KMS-11 (cell line): ENCODE measurements around the gene LRRK1.

Source experiments
- H2AFZ ChIP-seq: fragments of 200-600 bp; sonication (generic); 2 replicates; pipeline ENCODE4 v1.6.1; 2016; ENCODE audit warnings: antibody characterized with exemption, mixed run types, low read depth
- H3K27ac ChIP-seq: fragments of 200-600 bp; sonication (generic); 2 replicates; pipeline ENCODE4 v1.6.1; 2016; ENCODE audit warnings: mild to moderate bottlenecking, mixed run types
- H3K27me3 ChIP-seq: fragments of 200-600 bp; sonication (generic); 2 replicates; pipeline ENCODE4 v1.6.1; 2017; ENCODE audit warnings: mild to moderate bottlenecking, low read depth, mixed run types, moderate library complexity; ENCODE audit not compliant: insufficient read depth
- H3K36me3 ChIP-seq: fragments of 200-600 bp; sonication (generic); 2 replicates; pipeline ENCODE4 v1.6.1; 2017; ENCODE audit warnings: mild to moderate bottlenecking, mixed run types; ENCODE audit not compliant: insufficient read depth
- H3K4me1 ChIP-seq: fragments of 200-600 bp; sonication (generic); 2 replicates; pipeline ENCODE4 v1.6.1; 2016; ENCODE audit warnings: mild to moderate bottlenecking, low read depth, mixed run types; ENCODE audit not compliant: poor library complexity, severe bottlenecking
- H3K4me2 ChIP-seq: fragments of 200-600 bp; sonication (generic); 2 replicates; pipeline ENCODE4 v1.7.0; 2016; ENCODE audit warnings: mild to moderate bottlenecking, mixed run types
- H3K4me3 ChIP-seq: fragments of 200-600 bp; sonication (generic); IDR thresholded peaks from 2 replicates; pipeline ENCODE4 v1.6.1; 2017; ENCODE audit warnings: low read depth, low read length, mixed read lengths; ENCODE audit not compliant: insufficient read depth
- H3K79me2 ChIP-seq: fragments of 200-600 bp; sonication (generic); 2 replicates; pipeline ENCODE4 v1.6.1; 2016; ENCODE audit warnings: low read depth, mixed run types; ENCODE audit not compliant: insufficient read depth
- H3K9ac ChIP-seq: fragments of 200-600 bp; sonication (generic); 2 replicates; pipeline ENCODE4 v1.6.1; 2016; ENCODE audit warnings: mild to moderate bottlenecking, mixed run types
- H4K20me1 ChIP-seq: fragments of 200-600 bp; sonication (generic); 2 replicates; pipeline ENCODE4 v1.6.1; 2016; ENCODE audit warnings: mild to moderate bottlenecking, mixed run types; ENCODE audit not compliant: insufficient read depth
- TF ChIP-seq, protein P1 (sequence below): fragments of 200-600 bp; sonication (generic); conservative IDR thresholded peaks from 2 replicates; pipeline ENCODE4 v1.6.1; 2017; ENCODE audit warnings: low read depth, mild to moderate bottlenecking, antibody characterized with exemption, low read length, moderate library complexity, mixed read lengths

The LRRK1 gene

DNA sequence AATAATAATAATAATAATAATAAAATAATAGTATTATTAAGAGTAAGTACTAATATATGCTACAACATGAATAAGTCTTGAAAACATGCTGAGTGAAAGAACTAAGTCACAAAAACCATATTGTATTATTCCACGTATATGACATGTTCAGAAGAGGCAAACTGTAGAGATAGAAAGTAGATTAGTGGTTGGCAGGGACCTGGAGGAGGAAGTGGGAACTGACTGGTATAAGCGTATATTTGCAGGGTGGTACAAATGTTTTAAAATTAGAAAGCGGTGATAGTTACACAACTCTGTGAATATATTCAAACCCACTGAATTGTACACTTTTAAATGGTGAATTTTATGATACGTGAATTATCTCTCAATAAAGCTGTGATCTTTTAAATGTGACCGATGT, 32.8 kb downstream of the LRRK1 start:
- no peak overlapping the region for H3K4me2 ChIP-seq

DNA sequence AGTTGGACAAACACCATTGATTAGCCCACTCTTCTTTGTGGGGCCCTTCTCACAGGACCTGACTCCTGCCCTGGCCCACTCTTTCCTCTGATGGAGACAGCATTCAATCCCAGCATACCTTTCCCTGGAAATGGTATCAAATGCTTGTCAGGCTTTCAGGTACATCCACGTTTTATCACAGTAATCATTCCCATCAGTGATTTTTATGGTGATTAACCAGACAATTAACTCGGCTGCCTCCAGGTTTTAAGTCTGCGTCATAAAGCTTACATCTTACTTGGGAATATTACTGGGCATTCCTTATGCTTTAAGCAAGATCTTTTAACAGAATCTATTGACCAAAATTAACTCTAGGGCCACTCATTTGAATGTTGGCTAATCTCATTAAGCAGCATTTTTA, 33.4 kb downstream of the LRRK1 start:
- Histone ChIP-seq H3K27me3 (no peaks in the 10 kb centered on the region), H3K79me2 (no peaks in the 10 kb centered on the region), H3K36me3 (no peaks in the 10 kb centered on the region), H4K20me1 (no peaks in the 10 kb centered on the region), H3K4me3 (no peak overlapping the region), H3K4me2 (no peak overlapping the region), H3K27ac (no peak overlapping the region), H3K9ac (no peak overlapping the region), H2AFZ (no peak overlapping the region), H3K4me1 (no peaks in the 10 kb centered on the region)
- TF ChIP-seq, protein P1, sequence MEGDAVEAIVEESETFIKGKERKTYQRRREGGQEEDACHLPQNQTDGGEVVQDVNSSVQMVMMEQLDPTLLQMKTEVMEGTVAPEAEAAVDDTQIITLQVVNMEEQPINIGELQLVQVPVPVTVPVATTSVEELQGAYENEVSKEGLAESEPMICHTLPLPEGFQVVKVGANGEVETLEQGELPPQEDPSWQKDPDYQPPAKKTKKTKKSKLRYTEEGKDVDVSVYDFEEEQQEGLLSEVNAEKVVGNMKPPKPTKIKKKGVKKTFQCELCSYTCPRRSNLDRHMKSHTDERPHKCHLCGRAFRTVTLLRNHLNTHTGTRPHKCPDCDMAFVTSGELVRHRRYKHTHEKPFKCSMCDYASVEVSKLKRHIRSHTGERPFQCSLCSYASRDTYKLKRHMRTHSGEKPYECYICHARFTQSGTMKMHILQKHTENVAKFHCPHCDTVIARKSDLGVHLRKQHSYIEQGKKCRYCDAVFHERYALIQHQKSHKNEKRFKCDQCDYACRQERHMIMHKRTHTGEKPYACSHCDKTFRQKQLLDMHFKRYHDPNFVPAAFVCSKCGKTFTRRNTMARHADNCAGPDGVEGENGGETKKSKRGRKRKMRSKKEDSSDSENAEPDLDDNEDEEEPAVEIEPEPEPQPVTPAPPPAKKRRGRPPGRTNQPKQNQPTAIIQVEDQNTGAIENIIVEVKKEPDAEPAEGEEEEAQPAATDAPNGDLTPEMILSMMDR, result no peak

More for the DNA sequence above, 32.8 kb downstream of the LRRK1 start:
- Histone ChIP-seq H2AFZ (no peak overlapping the region), H3K27me3 (no peaks in the 10 kb centered on the region), H3K79me2 (no peaks in the 10 kb centered on the region), H4K20me1 (no peaks in the 10 kb centered on the region), H3K27ac (no peak overlapping the region), H3K4me1 (no peaks in the 10 kb centered on the region), H3K4me3 (no peak overlapping the region), H3K36me3 (no peaks in the 10 kb centered on the region), H3K9ac (no peak overlapping the region)
- TF ChIP-seq, protein P1, result no peak

DNA sequence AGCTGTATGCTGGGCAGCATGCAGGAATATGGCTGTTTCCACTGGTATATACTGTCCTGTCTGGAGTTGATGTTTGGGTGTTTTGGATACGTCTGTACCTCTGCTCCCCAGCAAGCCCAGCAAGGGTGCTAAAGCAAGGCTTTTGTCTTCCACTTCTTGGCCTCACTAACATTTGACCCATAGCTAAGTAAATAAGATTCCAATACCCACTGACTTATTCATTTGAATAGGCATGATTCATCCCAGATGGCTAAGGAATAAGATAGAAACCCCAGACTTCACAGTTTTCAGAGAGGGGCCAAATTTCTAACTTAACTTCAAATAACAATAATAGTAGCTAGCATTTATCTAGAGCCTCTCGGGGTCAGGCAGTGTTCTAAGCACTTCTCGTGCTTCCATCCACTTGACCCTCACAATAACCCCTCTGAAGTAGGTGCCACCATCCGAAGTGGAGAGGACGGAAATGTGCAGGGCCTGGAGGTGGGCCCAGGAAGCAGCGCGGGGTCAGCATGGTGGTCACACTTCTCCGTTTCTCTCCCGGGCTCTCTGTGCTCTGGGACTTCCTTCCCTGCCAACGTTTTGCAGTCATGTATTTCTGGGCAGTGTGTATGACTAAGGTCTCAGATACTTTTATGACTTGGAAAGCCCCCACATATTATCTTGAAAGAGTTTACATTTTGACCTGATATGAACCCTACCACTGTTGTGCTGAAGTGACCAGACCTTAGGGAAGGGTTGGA, 39.3 kb downstream of the LRRK1 start:
- H3K4me1 ChIP-seq, result no peaks in the 10 kb centered on the region
- H3K9ac ChIP-seq, result no peak overlapping the region
- H3K4me2 ChIP-seq, result no peak overlapping the region
- H3K4me3 ChIP-seq, result no peak overlapping the region
- no peaks in the 10 kb centered on the region for H3K79me2 ChIP-seq
- H3K36me3 ChIP-seq, result no peaks in the 10 kb centered on the region
- TF ChIP-seq, protein P1, result no peak
- H3K27me3 ChIP-seq, result no peaks in the 10 kb centered on the region
- H2AFZ ChIP-seq, result no peak overlapping the region
- no peaks in the 10 kb centered on the region for H4K20me1 ChIP-seq
- no peak overlapping the region for H3K27ac ChIP-seq

DNA sequence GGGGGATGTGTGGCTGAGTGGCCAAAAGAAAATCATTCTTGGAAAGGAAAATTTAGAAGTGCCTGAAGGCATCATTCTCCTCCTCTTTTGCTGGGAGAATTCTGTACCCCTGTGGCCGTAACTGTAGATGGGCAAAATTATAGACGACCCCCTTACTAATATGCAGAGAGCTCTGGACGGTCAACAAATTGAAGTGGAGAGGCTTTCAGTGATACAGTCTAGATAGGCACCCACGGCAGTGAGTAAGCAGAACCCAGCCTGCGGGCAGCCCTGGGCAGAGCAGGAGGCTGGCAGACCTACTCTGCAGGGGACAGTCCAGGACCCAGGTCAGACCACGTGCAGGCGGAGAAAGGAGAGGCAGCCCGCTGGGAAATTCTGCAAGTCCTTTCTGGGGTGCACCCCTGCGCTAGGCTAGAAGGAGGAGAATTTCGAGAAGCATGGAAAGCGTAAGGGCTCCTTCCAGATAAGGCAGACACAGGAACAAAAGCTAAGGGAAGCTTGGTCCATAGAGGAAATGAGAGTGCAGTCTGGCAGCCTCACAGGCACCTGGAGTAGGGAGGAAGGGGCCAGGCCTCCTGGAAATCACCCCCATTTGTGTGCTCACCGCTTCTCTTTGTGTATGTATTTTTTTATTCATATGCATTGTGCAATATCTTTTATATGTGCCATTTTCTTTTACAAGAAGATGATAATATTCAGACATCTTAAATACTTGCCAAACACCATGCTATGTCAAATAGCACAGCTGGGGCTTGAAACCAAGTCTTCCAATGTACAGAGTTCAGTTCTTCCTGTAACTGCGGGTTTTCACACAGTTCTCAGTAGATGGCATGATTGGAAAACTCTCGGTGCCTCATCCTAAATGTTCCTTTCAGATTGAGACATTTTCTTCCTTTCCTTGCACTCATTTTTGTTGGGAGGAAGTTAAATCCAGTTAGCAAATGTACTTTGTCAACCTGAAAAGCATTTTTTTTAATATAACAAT, 40.2 kb downstream of the LRRK1 start:
- no peaks in the 10 kb centered on the region for H3K4me1 ChIP-seq

More for the DNA sequence above, 40.2 kb downstream of the LRRK1 start:
- no peak overlapping the region for H3K27ac ChIP-seq
- H3K27me3 ChIP-seq, result no peaks in the 10 kb centered on the region
- no peak overlapping the region for H3K4me3 ChIP-seq
- TF ChIP-seq, protein P1, result no peak
- H4K20me1 ChIP-seq, result no peaks in the 10 kb centered on the region
- H3K9ac ChIP-seq, result no peak overlapping the region
- no peak overlapping the region for H2AFZ ChIP-seq
- H3K36me3 ChIP-seq, result no peaks in the 10 kb centered on the region
- H3K4me2 ChIP-seq, result no peak overlapping the region
- no peaks in the 10 kb centered on the region for H3K79me2 ChIP-seq
